Measurements from ENCODE around the gene B9D2.

Gene B9D2

GRCh38 chr19:41325947-41326706 lies 37.8 kb downstream of the B9D2 start:
- no peak for TF ChIP-seq CTCF (conservative IDR thresholded peaks at IDR 0.05; ENCODE audit: low read length)
- H3K4me3 ChIP-seq (ENCODE audit: low read length): peak overlapping the region; percentile 13

GRCh38 chr19:41325640-41325946 lies 38.4 kb downstream of the B9D2 start:
- H3K4me3 ChIP-seq (ENCODE audit: low read length): peak overlapping the region; percentile 13
- no peak for DNase-seq (ENCODE audit: low read depth)
- no peak for TF ChIP-seq CTCF (conservative IDR thresholded peaks at IDR 0.05; ENCODE audit: low read length)

More at GRCh38 chr19:41325947-41326706, 37.8 kb downstream of the B9D2 start:
- DNase-seq (ENCODE audit: low read depth): peak; percentile 85

- peak overlapping the region; percentile 38 for H3K4me3 ChIP-seq (ENCODE audit: low read length)
- peak; percentile 78 for DNase-seq (ENCODE audit: low read depth)
- no peak for TF ChIP-seq CTCF (conservative IDR thresholded peaks at IDR 0.05; ENCODE audit: low read length)
Observed at GRCh38 chr19:41324921-41325639, 38.9 kb downstream of the B9D2 start.

GRCh38 chr19:41324231-41324702 lies 39.7 kb downstream of the B9D2 start:
- DNase-seq (ENCODE audit: low read depth): no peak
- H3K4me3 ChIP-seq (ENCODE audit: low read length): no peak overlapping the region

GRCh38 chr19:41323430-41324125 lies 40.4 kb downstream of the B9D2 start:
- DNase-seq (ENCODE audit: low read depth): peak; percentile 97
- H3K4me3 ChIP-seq (ENCODE audit: low read length): peak overlapping the region; percentile 26
- TF ChIP-seq CTCF (conservative IDR thresholded peaks at IDR 0.05; ENCODE audit: low read length): no peak

More at GRCh38 chr19:41324231-41324702, 39.7 kb downstream of the B9D2 start:
- no peak for TF ChIP-seq CTCF (conservative IDR thresholded peaks at IDR 0.05; ENCODE audit: low read length)

- DNase-seq (ENCODE audit: low read depth): peak; percentile 64
- peak overlapping the region; percentile 26 for H3K4me3 ChIP-seq (ENCODE audit: low read length)
- TF ChIP-seq CTCF (conservative IDR thresholded peaks at IDR 0.05; ENCODE audit: low read length): no peak
Observed at GRCh38 chr19:41323023-41323422, 40.9 kb downstream of the B9D2 start.
